HCT116 (cell line): ENCODE data around the gene TMEM53. TPM values are rescaled to one million over a fixed set of nuclear protein-coding genes. Genes with fewer than 3 reads are reported as not detected.

Experiments
- ATAC-seq: fragments of 200-7000 bp; cut with Tn5 transposase; 2 replicates; pipeline ENCODE4 v1.9.1; 2020; ENCODE audit warnings: mild to moderate bottlenecking, moderate library complexity
- BruUV-seq: library from RNA; stranded (reverse); fragments of 400-500 nt; replicated peaks from 2 replicates; lab custom pipeline; 2021; lab: Mats Ljungman, UMichigan
- CTCF ChIA-PET: fragments of 300-600 bp; sonication (Branson Sonifier 250); formaldehyde crosslinking; loops from one replicate; lab custom pipeline; 2021; ENCODE audit warnings: antibody characterized with exemption; lab: Charles Lee
- POLR2A ChIA-PET: fragments of 300-600, 350-600 bp; sonication (Branson Sonifier 250); formaldehyde crosslinking; loops from one replicate; lab custom pipeline; 2021; ENCODE audit warnings: antibody characterized with exemption; lab: Charles Lee
- RAD21 ChIA-PET, 2 experiments: fragments of 300-600 bp; sonication (Branson Sonifier 250); formaldehyde crosslinking; loops; one replicate each; lab custom pipeline; 2023; ENCODE audit warnings: low total read pairs in 2 of 2; ENCODE audit not compliant: uncharacterized antibody in 2 of 2, unreplicated experiment in 2 of 2, low non-redundant PET in 1 of 2; lab: Charles Lee
- DNase-seq: peaks from one replicate; pipeline ENCODE4 v3.0.0-alpha.2; 2010; ENCODE audit warnings: low read depth, low spot score
- H2AFZ ChIP-seq: fragments of 200-600 bp; shearing (Covaris generic), sonication (generic); 2 replicates; pipeline ENCODE4 v1.6.1; 2017; ENCODE audit warnings: low read depth, mixed run types, mixed read lengths, antibody characterized with exemption, low read length; ENCODE audit not compliant: poor library complexity, severe bottlenecking
- H3K27ac ChIP-seq: 2 replicates; pipeline ENCODE4 v1.5.1; 2012; ENCODE audit warnings: low read depth, low read length
- H3K27me3 ChIP-seq: fragments of 200-600 bp; sonication (generic); 2 replicates; pipeline ENCODE4 v1.6.1; 2016; ENCODE audit warnings: mixed run types, low read length, mixed read lengths; ENCODE audit not compliant: insufficient read depth
- H3K36me3 ChIP-seq, 2 experiments: fragments of 200-500 bp in 1 of 2; fragments of 200-600 bp in 1 of 2; sonication (Bioruptor generic) in 1 of 2; sonication (generic) in 1 of 2; 2 replicates each; pipeline versions ENCODE4 v1.5.1 to v1.6.1; 2014 to 2016; ENCODE audit warnings: low read length in 2 of 2, inconsistent platforms in 1 of 2, mixed read lengths in 1 of 2, mixed run types in 1 of 2; ENCODE audit not compliant: insufficient read depth in 2 of 2, control insufficient read depth in 1 of 2
- H3K4me1 ChIP-seq, 2 experiments: fragments of 200-600 bp in 1 of 2; sonication (generic) in 1 of 2; 2 replicates each; pipeline versions ENCODE4 v1.5.1 to v1.6.1; 2012 to 2017; ENCODE audit warnings: low read length in 2 of 2, inconsistent platforms in 1 of 2, mild to moderate bottlenecking in 1 of 2, mixed read lengths in 1 of 2, mixed run types in 1 of 2, moderate library complexity in 1 of 2; ENCODE audit not compliant: insufficient read depth in 2 of 2, control insufficient read depth in 1 of 2
- H3K4me2 ChIP-seq: fragments of 200-600 bp; sonication (generic); 2 replicates; pipeline ENCODE4 v1.6.1; 2017; ENCODE audit warnings: mixed run types, low read length, mixed read lengths
- H3K4me3 ChIP-seq, 2 experiments: fragments of 200-600 bp in 1 of 2; sonication (generic) in 1 of 2; replicated peaks in 1 of 2; 2 replicates each; pipeline ENCODE4 v1.5.1; 2011 to 2016; ENCODE audit warnings: low read length in 2 of 2, control low read depth in 1 of 2, low read depth in 1 of 2, mild to moderate bottlenecking in 1 of 2, mixed read lengths in 1 of 2, mixed run types in 1 of 2
- H3K79me2 ChIP-seq: fragments of 200-600 bp; sonication (generic); 2 replicates; pipeline ENCODE4 v1.6.1; 2017; ENCODE audit warnings: mild to moderate bottlenecking, mixed run types, low read length, moderate library complexity, mixed read lengths; ENCODE audit not compliant: insufficient read depth
- H3K9ac ChIP-seq: fragments of 200-600 bp; sonication (generic); 2 replicates; pipeline ENCODE4 v1.6.1; 2016; ENCODE audit warnings: low read length, mixed read lengths
- H3K9me2 ChIP-seq: fragments of 200-600 bp; sonication (generic), shearing (Covaris generic); 2 replicates; pipeline ENCODE4 v1.6.1; 2017; ENCODE audit warnings: mixed run types, mild to moderate bottlenecking, moderate library complexity; ENCODE audit not compliant: insufficient read depth
- H3K9me3 ChIP-seq, 2 experiments: fragments of 200-500 bp in 1 of 2; fragments of 200-600 bp in 1 of 2; sonication (Bioruptor generic) in 1 of 2; sonication (generic) in 1 of 2; 2 replicates each; pipeline ENCODE4 v1.6.1; 2014 to 2017; ENCODE audit warnings: low read length in 2 of 2, mixed read lengths in 2 of 2, inconsistent platforms in 1 of 2, low read depth in 1 of 2, mild to moderate bottlenecking in 1 of 2, mixed run types in 1 of 2, moderate library complexity in 1 of 2; ENCODE audit not compliant: control insufficient read depth in 1 of 2, insufficient read depth in 1 of 2
- H4K20me1 ChIP-seq: fragments of 200-600 bp; sonication (generic), shearing (Covaris generic); 2 replicates; pipeline ENCODE4 v1.6.1; 2017; ENCODE audit warnings: mixed run types, mild to moderate bottlenecking, moderate library complexity; ENCODE audit not compliant: insufficient read depth
- ATF3 ChIP-seq: IDR thresholded peaks from 2 replicates; pipeline ENCODE4 v1.6.1; 2012
- EZH2phosphoT487 ChIP-seq: fragments of 200-600 bp; IDR thresholded peaks from 2 replicates; pipeline ENCODE4 v1.6.1; 2018; ENCODE audit warnings: antibody characterized with exemption, borderline replicate concordance
- POLR2A ChIP-seq: IDR thresholded peaks from 2 replicates; pipeline ENCODE4 v1.7.0; 2011; ENCODE audit warnings: borderline replicate concordance; ENCODE audit not compliant: insufficient read depth, insufficient read length; ENCODE audit errors: extremely low read depth
- RAD21 ChIP-seq: IDR thresholded peaks from 2 replicates; pipeline ENCODE4 v1.6.1; 2012; ENCODE audit warnings: low read depth, mild to moderate bottlenecking
- SIN3A ChIP-seq: IDR thresholded peaks from 2 replicates; pipeline ENCODE4 v1.6.1; 2012; ENCODE audit warnings: low read depth
- ZNF274 ChIP-seq: fragments of 200-500 bp; sonication (Bioruptor generic); IDR thresholded peaks from 2 replicates; pipeline ENCODE4 v1.6.1; 2014; ENCODE audit warnings: mild to moderate bottlenecking, low read depth, low read length, inconsistent platforms
- intact Hi-C: fragments of 100-400 bp; cut with micrococcal nuclease; formaldehyde crosslinking; loops from 2 replicates; pipeline ENCODE4 v1.10.0; 2022
- total RNA-seq: library from RNA; stranded (reverse); gene quantifications from one replicate; pipeline ENCODE4 v1.2.1, GENCODE V29; 2021; ENCODE audit not compliant: unreplicated experiment

The TMEM53 gene
- total RNA-seq, 1 experiment from 2014 or later, result 10.8 TPM

GRCh38 chr1:44631647-44632539 is 42.4 kb downstream of the TMEM53 start (continued):
- TF ChIP-seq ATF3 (no peak), SIN3A (peak; percentile 47; the same call in 1 of the 2 replicates), ZNF274 (no peak), POLR2A (peak; percentile 64), RAD21 (no peak), EZH2phosphoT487 (no peak)

GRCh38 chr1:44631333-44631646 is 43.0 kb downstream of the TMEM53 start:
- CTCF ChIA-PET, result interaction anchor here (0.6 to 1.3 kb wide), 2 partner anchors 22 to 110 kb away, joined by 4 read pairs; no protein-coding TSS in a partner anchor
- POLR2A ChIA-PET, result interaction anchor here (0.5 to 1.7 kb wide), 4 partner anchors 21 to 303 kb away, joined by 3 to 7 read pairs (median 3); partner anchors contain the start of genes ARMH1 and TMEM53
- Histone ChIP-seq H4K20me1 (no peaks in the 10 kb centered on the region), H3K9ac (peak overlapping the region; percentile 88), H3K4me3 (peak overlapping the region; percentile 76 to 87), H3K9me3 (no peaks in the 10 kb centered on the region), H3K4me1 (peaks cover 5 to 22% of the 10 kb centered on the region in 2 experiments; a peak in 3 of 4 replicates), H2AFZ (peak overlapping the region; percentile 23), H3K4me2 (peak overlapping the region; percentile 96), H3K36me3 (peaks cover 8 to 30% of the 10 kb centered on the region in 2 experiments; a peak in 3 of 4 replicates), H3K27ac (peak overlapping the region; percentile 98), H3K79me2 (peaks cover 33% of the 10 kb centered on the region), H3K9me2 (0 out of 2 replicates have a peak, but pooled peaks cover 2% of the 10 kb centered on the region), H3K27me3 (no peaks in the 10 kb centered on the region)
- ATAC-seq, result no peak; the same call in 1 of the 2 replicates
- no peak for DNase-seq
- TF ChIP-seq SIN3A (0 out of 2 replicates have a peak, but pooled peaks have one; percentile 1), EZH2phosphoT487 (no peak)
- intact Hi-C loops, result no loop called here
- RAD21 ChIA-PET, result no interaction called here
- TSS peak; percentile 77 for BruUV-seq
